Kidney epithelial cell (primary cell): ENCODE measurements around the gene DNAI2. TPM values are rescaled to one million over a fixed set of nuclear protein-coding genes. Genes with fewer than 3 reads are reported as not detected.

Source experiments
- DNase-seq: peaks from one replicate; pipeline ENCODE4 v3.0.0-alpha.2; 2010; ENCODE audit warnings: low read depth
- H3K27me3 ChIP-seq: 2 replicates; pipeline ENCODE4 v1.6.0; 2011; ENCODE audit warnings: low read length; ENCODE audit not compliant: control insufficient read depth, insufficient read depth
- H3K36me3 ChIP-seq: 2 replicates; pipeline ENCODE4 v1.5.1; 2011; ENCODE audit warnings: low read length; ENCODE audit not compliant: control insufficient read depth, insufficient read depth
- H3K4me3 ChIP-seq: 2 replicates; pipeline ENCODE4 v1.5.1; 2011; ENCODE audit warnings: low read depth, mild to moderate bottlenecking, control low read depth, low read length
- total RNA-seq: library from RNA; depleted of rRNA; stranded (reverse); fragments of >200 nt; gene quantifications from 2 replicates; pipeline ENCODE4 v1.2.3, GENCODE V29; 2015
- TF ChIP-seq, protein P1 (sequence below): IDR thresholded peaks from 2 replicates; pipeline ENCODE4 v1.5.1; 2011; ENCODE audit warnings: mild to moderate bottlenecking, moderate library complexity, low read length, control low read depth, inconsistent platforms; ENCODE audit not compliant: insufficient read depth, poor library complexity, severe bottlenecking

Gene DNAI2
- total RNA-seq, 1 donor from 2014 or later = not detected

DNA sequence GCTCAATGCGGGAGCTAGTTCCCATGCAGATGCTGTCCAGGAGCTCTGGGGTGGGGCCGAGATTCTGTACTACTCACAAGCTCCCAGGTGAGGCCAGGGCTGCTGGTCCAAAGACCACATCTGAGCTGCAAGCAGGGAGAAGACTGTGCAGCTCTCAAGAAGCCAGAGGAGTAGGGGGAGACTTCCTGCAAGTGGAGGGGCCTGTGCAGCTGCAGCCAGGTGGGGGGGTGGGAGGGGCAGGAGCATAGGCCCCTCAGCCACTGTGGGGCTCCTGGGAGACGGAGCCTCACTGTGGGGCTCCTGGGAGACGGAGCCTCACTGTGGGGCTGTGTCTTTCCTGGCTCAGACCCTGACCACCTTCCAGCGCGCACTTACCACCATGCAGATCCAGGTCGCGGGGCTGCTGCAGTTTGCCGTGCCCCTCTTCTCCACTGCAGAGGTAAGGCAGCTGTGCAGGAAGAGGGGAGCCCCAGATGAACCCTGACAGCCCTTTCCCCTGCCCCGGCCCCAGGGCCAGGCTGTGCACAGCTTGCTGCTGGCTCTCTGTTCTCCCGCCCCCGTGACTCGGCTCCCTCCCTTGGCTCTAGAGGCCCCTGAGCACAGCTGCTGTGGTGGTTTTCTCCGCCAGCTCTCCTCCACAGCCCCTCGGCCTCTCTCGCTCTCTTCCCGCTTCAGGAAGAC, 24.3 kb upstream of the DNAI2 start:
- DNase-seq = no peak
- TF ChIP-seq, protein P1, sequence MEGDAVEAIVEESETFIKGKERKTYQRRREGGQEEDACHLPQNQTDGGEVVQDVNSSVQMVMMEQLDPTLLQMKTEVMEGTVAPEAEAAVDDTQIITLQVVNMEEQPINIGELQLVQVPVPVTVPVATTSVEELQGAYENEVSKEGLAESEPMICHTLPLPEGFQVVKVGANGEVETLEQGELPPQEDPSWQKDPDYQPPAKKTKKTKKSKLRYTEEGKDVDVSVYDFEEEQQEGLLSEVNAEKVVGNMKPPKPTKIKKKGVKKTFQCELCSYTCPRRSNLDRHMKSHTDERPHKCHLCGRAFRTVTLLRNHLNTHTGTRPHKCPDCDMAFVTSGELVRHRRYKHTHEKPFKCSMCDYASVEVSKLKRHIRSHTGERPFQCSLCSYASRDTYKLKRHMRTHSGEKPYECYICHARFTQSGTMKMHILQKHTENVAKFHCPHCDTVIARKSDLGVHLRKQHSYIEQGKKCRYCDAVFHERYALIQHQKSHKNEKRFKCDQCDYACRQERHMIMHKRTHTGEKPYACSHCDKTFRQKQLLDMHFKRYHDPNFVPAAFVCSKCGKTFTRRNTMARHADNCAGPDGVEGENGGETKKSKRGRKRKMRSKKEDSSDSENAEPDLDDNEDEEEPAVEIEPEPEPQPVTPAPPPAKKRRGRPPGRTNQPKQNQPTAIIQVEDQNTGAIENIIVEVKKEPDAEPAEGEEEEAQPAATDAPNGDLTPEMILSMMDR = no peak
- no peak overlapping the region for H3K4me3 ChIP-seq
- no peaks in the 10 kb centered on the region for H3K36me3 ChIP-seq
- H3K27me3 ChIP-seq = peaks cover 6% of the 10 kb centered on the region

DNA sequence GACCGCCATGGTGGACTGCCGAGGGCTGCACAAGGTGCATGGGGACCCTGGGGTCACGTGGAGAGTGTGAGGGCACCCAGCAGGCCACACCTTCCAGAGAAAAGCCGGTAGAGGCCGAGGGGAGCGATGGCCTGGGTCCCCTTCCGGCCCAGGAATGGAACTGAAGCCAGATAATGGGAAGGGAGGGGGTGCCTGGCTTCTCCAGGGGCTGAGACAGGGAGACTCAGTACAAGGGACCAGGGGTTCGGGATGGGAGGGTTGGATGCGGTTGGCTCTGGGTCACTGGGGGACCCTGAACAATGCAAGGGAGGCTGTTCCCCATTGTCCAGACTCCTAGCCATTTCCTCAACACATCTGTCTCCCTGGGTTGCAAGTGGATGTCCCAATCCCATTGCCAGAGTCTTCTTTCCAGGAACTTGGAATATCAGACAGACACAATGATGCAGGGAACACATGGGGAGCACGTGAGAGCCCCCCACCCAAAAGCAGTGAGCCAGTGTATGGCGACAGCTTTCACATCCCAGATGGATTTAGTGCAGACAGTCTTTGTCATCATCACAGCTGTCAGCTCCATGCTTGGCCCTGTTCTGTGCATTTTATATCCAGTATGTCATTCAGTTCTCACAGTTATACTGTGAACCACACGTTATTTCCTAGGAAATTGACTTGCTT, 23.6 kb upstream of the DNAI2 start:
- H3K27me3 ChIP-seq = peaks cover 2% of the 10 kb centered on the region
- no peak for DNase-seq
- H3K36me3 ChIP-seq = no peaks in the 10 kb centered on the region
- TF ChIP-seq, protein P1 = no peak
- H3K4me3 ChIP-seq = no peak overlapping the region

DNA sequence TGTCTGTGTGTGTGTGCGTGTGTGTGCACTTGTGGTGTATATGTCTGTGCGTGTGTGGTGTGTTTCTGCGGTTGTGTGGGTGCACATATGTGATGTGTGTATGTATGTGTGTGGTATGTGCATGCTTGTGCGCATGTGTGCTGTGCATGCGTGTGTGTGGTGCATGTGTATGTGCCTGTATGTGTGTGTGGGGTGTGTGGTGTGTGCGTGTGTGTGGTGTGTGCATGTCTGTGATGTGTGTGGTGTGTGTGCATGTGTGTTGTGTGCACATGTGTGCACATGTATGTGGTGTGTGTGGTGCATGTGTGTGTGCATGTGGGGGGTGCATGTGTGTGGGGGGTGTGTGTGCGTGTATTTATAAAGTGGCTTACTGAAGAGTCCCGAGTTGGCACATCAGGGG, 23.0 kb upstream of the DNAI2 start:
- H3K4me3 ChIP-seq = no peak overlapping the region
- DNase-seq = no peak
- H3K36me3 ChIP-seq = no peaks in the 10 kb centered on the region
- TF ChIP-seq, protein P1 = no peak
- peaks cover 2% of the 10 kb centered on the region for H3K27me3 ChIP-seq

DNA sequence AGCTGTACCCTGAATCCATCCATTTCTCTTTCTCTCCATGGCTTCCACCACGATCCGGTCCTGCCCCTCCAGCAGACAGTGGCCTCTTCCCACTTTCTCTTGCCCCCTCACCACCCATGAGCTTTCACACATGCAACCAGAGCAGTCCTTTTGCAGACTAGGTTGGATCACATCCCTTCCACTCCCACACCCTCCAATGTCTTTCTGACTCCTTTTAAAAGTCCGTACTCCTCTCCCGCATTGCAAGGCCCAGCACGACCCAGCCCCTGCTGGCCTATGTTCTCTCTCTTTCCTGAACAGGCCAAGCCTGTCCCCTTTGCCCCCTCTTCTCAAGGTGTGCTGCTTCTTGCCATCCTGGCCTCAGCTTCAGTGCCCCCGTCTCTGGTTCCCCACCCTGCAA, 22.5 kb upstream of the DNAI2 start:
- no peak overlapping the region for H3K4me3 ChIP-seq
- no peak for DNase-seq
- TF ChIP-seq, protein P1 = no peak
- no peaks in the 10 kb centered on the region for H3K27me3 ChIP-seq
- no peaks in the 10 kb centered on the region for H3K36me3 ChIP-seq

DNA sequence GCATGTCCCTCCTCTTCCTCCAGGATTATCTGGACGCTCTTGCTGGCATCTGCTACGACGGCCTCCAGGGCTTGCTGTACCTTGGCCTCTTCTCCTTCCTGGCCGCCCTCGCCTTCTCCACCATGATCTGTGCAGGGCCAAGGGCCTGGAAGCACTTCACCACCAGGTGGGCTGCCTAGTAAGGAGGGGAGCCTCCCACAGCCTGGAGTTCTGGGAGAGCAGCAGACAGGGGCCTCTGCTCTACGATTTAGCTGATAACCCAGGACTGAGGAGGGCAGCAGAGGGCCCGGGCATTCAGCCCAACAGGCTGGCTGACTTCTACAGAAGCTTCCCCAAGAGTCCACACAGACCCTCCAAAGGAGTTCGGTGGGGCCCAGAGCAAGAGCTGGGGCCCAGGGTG, 21.8 kb upstream of the DNAI2 start:
- no peak for DNase-seq
- Histone ChIP-seq H3K36me3 (no peaks in the 10 kb centered on the region), H3K27me3 (no peaks in the 10 kb centered on the region), H3K4me3 (no peak overlapping the region)
- TF ChIP-seq, protein P1 = no peak

DNA sequence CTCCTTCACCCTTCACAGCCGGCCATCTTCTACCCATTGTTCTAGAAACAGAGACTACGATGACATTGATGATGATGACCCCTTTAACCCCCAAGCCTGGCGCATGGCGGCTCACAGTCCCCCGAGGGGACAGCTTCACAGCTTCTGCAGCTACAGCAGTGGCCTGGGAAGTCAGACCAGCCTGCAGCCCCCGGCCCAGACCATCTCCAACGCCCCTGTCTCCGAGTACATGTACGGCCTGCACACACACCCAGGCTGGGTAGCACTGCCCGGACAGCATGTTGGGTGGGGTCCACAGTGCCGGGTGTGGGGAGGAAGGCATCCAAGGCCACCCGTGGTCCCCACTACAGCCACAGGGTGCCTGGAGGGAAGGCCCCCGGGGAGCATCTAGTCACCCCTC, 21.0 kb upstream of the DNAI2 start:
- no peak for DNase-seq
- Histone ChIP-seq H3K4me3 (no peak overlapping the region), H3K36me3 (no peaks in the 10 kb centered on the region), H3K27me3 (no peaks in the 10 kb centered on the region)
- TF ChIP-seq, protein P1 = no peak
